ENCODE data around the gene PLCD4.

DNA sequence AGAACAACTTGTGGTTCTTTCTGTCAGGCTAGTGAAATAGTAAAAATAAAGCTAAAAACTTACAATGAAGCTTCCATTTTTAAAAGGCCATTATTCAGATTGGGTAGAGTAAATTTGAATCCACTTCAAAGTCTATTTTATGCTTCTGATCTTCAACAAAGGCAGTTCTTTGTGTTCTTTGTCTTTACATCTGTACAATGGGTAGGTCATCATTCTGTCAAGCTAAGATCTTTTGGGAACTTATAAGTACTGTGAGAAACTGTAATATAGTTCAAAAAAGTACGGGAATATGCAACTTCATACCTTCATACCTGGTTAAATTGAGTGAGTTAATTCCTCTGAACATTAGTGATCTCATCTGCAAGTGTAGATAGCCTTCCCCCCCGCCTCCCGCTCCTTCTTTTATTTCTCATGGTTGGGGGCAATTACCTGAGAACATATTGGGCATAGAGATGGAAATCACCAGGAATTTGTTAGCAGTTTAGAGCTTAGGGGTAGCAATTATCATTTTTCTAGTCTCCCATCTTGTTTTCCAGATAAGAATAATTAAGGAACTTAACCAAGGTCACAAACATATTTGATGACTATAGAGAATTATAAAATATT is 29.3 kb upstream of the PLCD4 start:
- TF ChIP-seq, protein P1, sequence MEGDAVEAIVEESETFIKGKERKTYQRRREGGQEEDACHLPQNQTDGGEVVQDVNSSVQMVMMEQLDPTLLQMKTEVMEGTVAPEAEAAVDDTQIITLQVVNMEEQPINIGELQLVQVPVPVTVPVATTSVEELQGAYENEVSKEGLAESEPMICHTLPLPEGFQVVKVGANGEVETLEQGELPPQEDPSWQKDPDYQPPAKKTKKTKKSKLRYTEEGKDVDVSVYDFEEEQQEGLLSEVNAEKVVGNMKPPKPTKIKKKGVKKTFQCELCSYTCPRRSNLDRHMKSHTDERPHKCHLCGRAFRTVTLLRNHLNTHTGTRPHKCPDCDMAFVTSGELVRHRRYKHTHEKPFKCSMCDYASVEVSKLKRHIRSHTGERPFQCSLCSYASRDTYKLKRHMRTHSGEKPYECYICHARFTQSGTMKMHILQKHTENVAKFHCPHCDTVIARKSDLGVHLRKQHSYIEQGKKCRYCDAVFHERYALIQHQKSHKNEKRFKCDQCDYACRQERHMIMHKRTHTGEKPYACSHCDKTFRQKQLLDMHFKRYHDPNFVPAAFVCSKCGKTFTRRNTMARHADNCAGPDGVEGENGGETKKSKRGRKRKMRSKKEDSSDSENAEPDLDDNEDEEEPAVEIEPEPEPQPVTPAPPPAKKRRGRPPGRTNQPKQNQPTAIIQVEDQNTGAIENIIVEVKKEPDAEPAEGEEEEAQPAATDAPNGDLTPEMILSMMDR (IDR thresholded peaks at IDR 0.05; ENCODE audit: low read length), result no peak
- no peak for TF ChIP-seq EZH2 (IDR thresholded peaks at IDR 0.05; ENCODE audit: borderline replicate concordance, low read length)
